ENCODE results near the gene ATP13A3. TPM values are rescaled to one million over a fixed set of nuclear protein-coding genes. Genes with fewer than 3 reads are reported as not detected.

Gene ATP13A3
- total RNA-seq, 1 experiment from 2014 or later: 181 TPM

- no peak overlapping the region for H3K27ac Mint-ChIP-seq (ENCODE audit: unreplicated experiment)
- no TSS peak for BruUV-seq (replicated peaks)
These were observed 45.8 kb upstream of the ATP13A3 start for GRCh38 chr3:194532591-194532990.

GRCh38 chr3:194527726-194528125 lies 40.9 kb upstream of the ATP13A3 start:
- H3K4me3 ChIP-seq (ENCODE audit: low read depth, low read length): no peak overlapping the region
- H3K9me3 ChIP-seq: no peaks in the 10 kb centered on the region
- no TSS peak for BruUV-seq (replicated peaks)
- TF ChIP-seq CTCF (IDR thresholded peaks at IDR 0.05; ENCODE audit: insufficient read depth in 1 of 2, low read depth in 1 of 2, low read length in 1 of 2, severe bottlenecking in 1 of 2, unreplicated experiment in 1 of 2): no peak
- no peak overlapping the region for H3K27ac Mint-ChIP-seq (ENCODE audit: unreplicated experiment)
- H3K9me3 Mint-ChIP-seq (ENCODE audit: unreplicated experiment): peaks cover 12% of the 10 kb centered on the region
- no peaks in the 10 kb centered on the region for H3K4me1 Mint-ChIP-seq (ENCODE audit: low read depth, unreplicated experiment)
- H3K36me3 Mint-ChIP-seq (ENCODE audit: insufficient read depth, unreplicated experiment): peaks cover 6% of the 10 kb centered on the region
- CTCF ChIA-PET: interaction anchor here (0.6 kb wide), 1 partner anchor 48 kb away, joined by 3 read pairs; no protein-coding TSS in a partner anchor
- intact Hi-C loops (cut with micrococcal nuclease; ENCODE audit: unreplicated experiment): no loop called here
- POLR2A ChIA-PET: no interaction called here
- no peaks in the 10 kb centered on the region for H3K27me3 Mint-ChIP-seq (ENCODE audit: insufficient read depth, unreplicated experiment)
- H3K27me3 ChIP-seq (replicated peaks; ENCODE audit: control insufficient read depth, insufficient read depth, low read length): no peaks in the 10 kb centered on the region
- H3K4me1 ChIP-seq: no peaks in the 10 kb centered on the region
- H3K4me3 Mint-ChIP-seq (ENCODE audit: unreplicated experiment): no peak overlapping the region
- H3K36me3 ChIP-seq (ENCODE audit: control insufficient read depth, insufficient read depth, low read length): no peaks in the 10 kb centered on the region
- DNase-seq: no peak

More at GRCh38 chr3:194532591-194532990, 45.8 kb upstream of the ATP13A3 start:
- DNase-seq: no peak
- CTCF ChIA-PET: no interaction called here
- H3K4me3 Mint-ChIP-seq (ENCODE audit: unreplicated experiment): no peak overlapping the region
- H3K9me3 Mint-ChIP-seq (ENCODE audit: unreplicated experiment): peaks cover 18% of the 10 kb centered on the region
- Histone ChIP-seq H3K4me3 (ENCODE audit: low read depth, low read length) (no peak overlapping the region), H3K9me3 (peaks cover 21% of the 10 kb centered on the region), H3K36me3 (ENCODE audit: control insufficient read depth, insufficient read depth, low read length) (no peaks in the 10 kb centered on the region), H3K4me1 (peaks cover 23% of the 10 kb centered on the region), H3K27me3 (replicated peaks; ENCODE audit: control insufficient read depth, insufficient read depth, low read length) (no peaks in the 10 kb centered on the region)
- H3K27me3 Mint-ChIP-seq (ENCODE audit: insufficient read depth, unreplicated experiment): no peaks in the 10 kb centered on the region
- H3K4me1 Mint-ChIP-seq (ENCODE audit: low read depth, unreplicated experiment): peaks cover 6% of the 10 kb centered on the region
- no peak for TF ChIP-seq CTCF (IDR thresholded peaks at IDR 0.05; ENCODE audit: insufficient read depth in 1 of 2, low read depth in 1 of 2, low read length in 1 of 2, severe bottlenecking in 1 of 2, unreplicated experiment in 1 of 2)
- peaks cover 9% of the 10 kb centered on the region for H3K36me3 Mint-ChIP-seq (ENCODE audit: insufficient read depth, unreplicated experiment)
- POLR2A ChIA-PET: no interaction called here
- intact Hi-C loops (cut with micrococcal nuclease; ENCODE audit: unreplicated experiment): no loop called here

DNA sequence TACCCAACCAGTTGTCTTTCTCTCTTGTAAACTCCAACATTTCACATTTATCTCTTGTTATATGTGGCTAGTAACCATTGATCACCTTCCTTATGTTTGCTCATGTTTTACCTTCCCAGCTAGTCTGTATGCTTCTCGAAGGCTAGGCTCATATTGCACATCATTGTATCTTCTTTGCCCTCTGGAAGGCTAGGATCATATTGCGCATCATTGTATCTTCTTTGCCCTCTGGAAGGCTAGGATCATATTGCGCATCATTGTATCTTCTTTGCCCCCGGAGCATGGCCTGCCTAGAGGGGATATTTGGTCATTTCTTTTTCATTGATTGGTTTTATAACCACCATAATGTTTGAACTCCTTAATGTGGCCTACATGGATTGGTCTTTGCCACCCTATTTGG lies 39.4 kb upstream of the ATP13A3 start:
- Histone ChIP-seq H3K27me3 (replicated peaks; ENCODE audit: control insufficient read depth, insufficient read depth, low read length) (no peaks in the 10 kb centered on the region), H3K9me3 (no peaks in the 10 kb centered on the region), H3K36me3 (ENCODE audit: control insufficient read depth, insufficient read depth, low read length) (no peaks in the 10 kb centered on the region), H3K4me1 (peaks cover 14% of the 10 kb centered on the region), H3K4me3 (ENCODE audit: low read depth, low read length) (no peak overlapping the region)
- Mint-ChIP-seq H3K27me3 (ENCODE audit: insufficient read depth, unreplicated experiment) (no peaks in the 10 kb centered on the region), H3K36me3 (ENCODE audit: insufficient read depth, unreplicated experiment) (peaks cover 6% of the 10 kb centered on the region), H3K9me3 (ENCODE audit: unreplicated experiment) (peaks cover 12% of the 10 kb centered on the region), H3K4me3 (ENCODE audit: unreplicated experiment) (no peak overlapping the region), H3K27ac (ENCODE audit: unreplicated experiment) (no peak overlapping the region), H3K4me1 (ENCODE audit: low read depth, unreplicated experiment) (no peaks in the 10 kb centered on the region)
- ChIA-PET CTCF (no interaction called here), POLR2A (no interaction called here)
- no peak for TF ChIP-seq CTCF (IDR thresholded peaks at IDR 0.05; ENCODE audit: insufficient read depth in 1 of 2, low read depth in 1 of 2, low read length in 1 of 2, severe bottlenecking in 1 of 2, unreplicated experiment in 1 of 2)
- intact Hi-C loops (cut with micrococcal nuclease; ENCODE audit: unreplicated experiment): no loop called here
- no TSS peak for BruUV-seq (replicated peaks)
- no peak for DNase-seq
